Activated naive CD8-positive, alpha-beta T cell treated with anti-CD3 and anti-CD28 coated beads, Interleukin-2, amount 10 ng/mL, durations not matched to agents 7 days and 5 days (primary cell): Measurements from ENCODE around the gene TLE1. TPM values are rescaled to one million over a fixed set of nuclear protein-coding genes. Genes with fewer than 3 reads are reported as not detected.

Experiments
- ATAC-seq: fragments of 150-1000 bp; cut with Tn5 transposase; one replicate; pipeline ENCODE4 v1.10.0; 2021; ENCODE audit warnings: low read depth, moderate library complexity
- POLR2A ChIA-PET: fragments of 350-600 bp; sonication (Branson Sonifier 250); formaldehyde crosslinking; loops from one replicate; lab custom pipeline; 2021; ENCODE audit warnings: antibody characterized with exemption; lab: Charles Lee
- DNase-seq: peaks from one replicate; pipeline ENCODE4 v3.0.0; 2021
- H3K27ac Mint-ChIP-seq: one replicate; pipeline ENCODE4 v1.8.0; 2022; ENCODE audit warnings: mild to moderate bottlenecking, mixed read lengths
- H3K27me3 Mint-ChIP-seq: one replicate; pipeline ENCODE4 v1.8.0; 2022; ENCODE audit warnings: mild to moderate bottlenecking, moderate library complexity, mixed read lengths
- H3K36me3 Mint-ChIP-seq: one replicate; pipeline ENCODE4 v1.8.0; 2021; ENCODE audit warnings: mild to moderate bottlenecking, mixed read lengths
- H3K4me1 Mint-ChIP-seq: one replicate; pipeline ENCODE4 v1.8.0; 2021; ENCODE audit warnings: mixed read lengths
- H3K4me3 Mint-ChIP-seq: one replicate; pipeline ENCODE4 v1.8.0; 2022; ENCODE audit warnings: mild to moderate bottlenecking, moderate library complexity, mixed read lengths
- H3K9me3 Mint-ChIP-seq: one replicate; pipeline ENCODE4 v1.8.0; 2021; ENCODE audit warnings: mixed read lengths
- total RNA-seq, 2 experiments: library from RNA; stranded (reverse); gene quantifications; one replicate each; pipeline ENCODE4 v1.2.3, GENCODE V29; 2021

TLE1 gene
- total RNA-seq, 2 experiments from 2014 or later, result 0.43 to 0.91 TPM

- ATAC-seq (no peak), DNase-seq (no peak)
- POLR2A ChIA-PET, result no interaction called here
- no peaks in the 10 kb centered on the region for H3K36me3 Mint-ChIP-seq
- H3K4me1 Mint-ChIP-seq, result peaks cover 3% of the 10 kb centered on the region
- H3K27ac Mint-ChIP-seq, result no peak overlapping the region
- H3K27me3 Mint-ChIP-seq, result peaks cover 10% of the 10 kb centered on the region
- H3K4me3 Mint-ChIP-seq, result no peak overlapping the region
- H3K9me3 Mint-ChIP-seq, result no peaks in the 10 kb centered on the region
Measured at GRCh38 chr9:81594415-81594814, 94.9 kb downstream of the TLE1 start.

- H3K36me3 Mint-ChIP-seq, result no peaks in the 10 kb centered on the region
- H3K4me1 Mint-ChIP-seq, result peaks cover 3% of the 10 kb centered on the region
- DNase-seq, result no peak
- no peak for ATAC-seq
- H3K4me3 Mint-ChIP-seq, result no peak overlapping the region
- H3K9me3 Mint-ChIP-seq, result no peaks in the 10 kb centered on the region
- H3K27me3 Mint-ChIP-seq, result peaks cover 8% of the 10 kb centered on the region
- H3K27ac Mint-ChIP-seq, result no peak overlapping the region
- POLR2A ChIA-PET, result no interaction called here
Measured at GRCh38 chr9:81592887-81593266, 96.5 kb downstream of the TLE1 start.

GRCh38 chr9:81591791-81592190, 97.6 kb downstream of the TLE1 start:
- H3K4me1 Mint-ChIP-seq, result no peaks in the 10 kb centered on the region
- ATAC-seq (no peak), DNase-seq (no peak)
- no peak overlapping the region for H3K27ac Mint-ChIP-seq
- no peak overlapping the region for H3K4me3 Mint-ChIP-seq
- H3K27me3 Mint-ChIP-seq, result peaks cover 7% of the 10 kb centered on the region
- POLR2A ChIA-PET, result no interaction called here
- no peaks in the 10 kb centered on the region for H3K36me3 Mint-ChIP-seq
- no peaks in the 10 kb centered on the region for H3K9me3 Mint-ChIP-seq

- peaks cover 7% of the 10 kb centered on the region for H3K27me3 Mint-ChIP-seq
- DNase-seq, result no peak
- no peak overlapping the region for H3K27ac Mint-ChIP-seq
- H3K4me1 Mint-ChIP-seq, result no peaks in the 10 kb centered on the region
- H3K4me3 Mint-ChIP-seq, result no peak overlapping the region
- H3K36me3 Mint-ChIP-seq, result no peaks in the 10 kb centered on the region
- ATAC-seq, result no peak
- POLR2A ChIA-PET, result no interaction called here
- H3K9me3 Mint-ChIP-seq, result no peaks in the 10 kb centered on the region
Measured at GRCh38 chr9:81590688-81591087, 98.7 kb downstream of the TLE1 start.

GRCh38 chr9:81589819-81590218, 99.5 kb downstream of the TLE1 start:
- POLR2A ChIA-PET, result no interaction called here
- ATAC-seq (no peak), DNase-seq (no peak)
- Mint-ChIP-seq H3K4me3 (no peak overlapping the region), H3K36me3 (no peaks in the 10 kb centered on the region), H3K27me3 (peaks cover 7% of the 10 kb centered on the region), H3K9me3 (no peaks in the 10 kb centered on the region), H3K4me1 (no peaks in the 10 kb centered on the region), H3K27ac (no peak overlapping the region)

- Mint-ChIP-seq H3K9me3 (no peaks in the 10 kb centered on the region), H3K4me3 (no peak overlapping the region), H3K27ac (no peak overlapping the region), H3K27me3 (peaks cover 7% of the 10 kb centered on the region), H3K36me3 (no peaks in the 10 kb centered on the region), H3K4me1 (no peaks in the 10 kb centered on the region)
- POLR2A ChIA-PET, result no interaction called here
- ATAC-seq (no peak), DNase-seq (no peak)
Measured at GRCh38 chr9:81589392-81589791, 100.0 kb downstream of the TLE1 start.

GRCh38 chr9:81588148-81588871, 101.0 kb downstream of the TLE1 start:
- Mint-ChIP-seq H3K9me3 (no peaks in the 10 kb centered on the region), H3K4me3 (no peak overlapping the region), H3K36me3 (no peaks in the 10 kb centered on the region), H3K4me1 (no peaks in the 10 kb centered on the region), H3K27ac (no peak overlapping the region), H3K27me3 (peaks cover 7% of the 10 kb centered on the region)
- POLR2A ChIA-PET, result no interaction called here
- DNase-seq (no peak), ATAC-seq (no peak)

- Mint-ChIP-seq H3K4me3 (no peak overlapping the region), H3K27ac (no peak overlapping the region), H3K9me3 (no peaks in the 10 kb centered on the region), H3K36me3 (no peaks in the 10 kb centered on the region), H3K4me1 (no peaks in the 10 kb centered on the region), H3K27me3 (peaks cover 5% of the 10 kb centered on the region)
- DNase-seq, result no peak
- no peak for ATAC-seq
- POLR2A ChIA-PET, result no interaction called here
Measured at GRCh38 chr9:81586786-81587185, 102.6 kb downstream of the TLE1 start.

GRCh38 chr9:81585191-81585763, 104.1 kb downstream of the TLE1 start:
- H3K4me1 Mint-ChIP-seq, result no peaks in the 10 kb centered on the region
- DNase-seq, result no peak
- ATAC-seq, result no peak
- no peaks in the 10 kb centered on the region for H3K9me3 Mint-ChIP-seq
- no peaks in the 10 kb centered on the region for H3K36me3 Mint-ChIP-seq
- no peak overlapping the region for H3K4me3 Mint-ChIP-seq
- H3K27ac Mint-ChIP-seq, result no peak overlapping the region
- POLR2A ChIA-PET, result no interaction called here
- peaks cover 5% of the 10 kb centered on the region for H3K27me3 Mint-ChIP-seq

GRCh38 chr9:81584099-81584498, 105.2 kb downstream of the TLE1 start:
- DNase-seq, result no peak
- Mint-ChIP-seq H3K27me3 (peaks cover 5% of the 10 kb centered on the region), H3K9me3 (no peaks in the 10 kb centered on the region), H3K27ac (no peak overlapping the region), H3K4me3 (no peak overlapping the region), H3K4me1 (no peaks in the 10 kb centered on the region), H3K36me3 (no peaks in the 10 kb centered on the region)
- ATAC-seq, result no peak
- POLR2A ChIA-PET, result no interaction called here

GRCh38 chr9:81581986-81582385, 107.4 kb downstream of the TLE1 start:
- Mint-ChIP-seq H3K36me3 (no peaks in the 10 kb centered on the region), H3K27me3 (peaks cover 2% of the 10 kb centered on the region), H3K27ac (no peak overlapping the region), H3K4me1 (no peaks in the 10 kb centered on the region), H3K4me3 (no peak overlapping the region), H3K9me3 (no peaks in the 10 kb centered on the region)
- DNase-seq, result no peak
- ATAC-seq, result no peak
- POLR2A ChIA-PET, result no interaction called here

GRCh38 chr9:81579381-81579780, 110.0 kb downstream of the TLE1 start:
- ATAC-seq (no peak), DNase-seq (no peak)
- peaks cover 2% of the 10 kb centered on the region for H3K27me3 Mint-ChIP-seq
- no peaks in the 10 kb centered on the region for H3K4me1 Mint-ChIP-seq
- no peaks in the 10 kb centered on the region for H3K36me3 Mint-ChIP-seq
- H3K4me3 Mint-ChIP-seq, result no peak overlapping the region
- H3K9me3 Mint-ChIP-seq, result no peaks in the 10 kb centered on the region
- POLR2A ChIA-PET, result no interaction called here
- no peak overlapping the region for H3K27ac Mint-ChIP-seq

- no peak for DNase-seq
- H3K4me3 Mint-ChIP-seq, result no peak overlapping the region
- POLR2A ChIA-PET, result no interaction called here
- ATAC-seq, result no peak
- H3K4me1 Mint-ChIP-seq, result no peaks in the 10 kb centered on the region
- H3K36me3 Mint-ChIP-seq, result no peaks in the 10 kb centered on the region
- H3K9me3 Mint-ChIP-seq, result no peaks in the 10 kb centered on the region
- peaks cover 2% of the 10 kb centered on the region for H3K27me3 Mint-ChIP-seq
- no peak overlapping the region for H3K27ac Mint-ChIP-seq
Measured at GRCh38 chr9:81578606-81579005, 110.7 kb downstream of the TLE1 start.

- ATAC-seq (no peak), DNase-seq (no peak)
- Mint-ChIP-seq H3K27me3 (no peaks in the 10 kb centered on the region), H3K4me3 (no peak overlapping the region), H3K4me1 (no peaks in the 10 kb centered on the region), H3K9me3 (no peaks in the 10 kb centered on the region), H3K27ac (no peak overlapping the region), H3K36me3 (no peaks in the 10 kb centered on the region)
- POLR2A ChIA-PET, result no interaction called here
Measured at GRCh38 chr9:81575956-81576355, 113.4 kb downstream of the TLE1 start.
